GM23248 (cell line): ENCODE results near the gene NEXN.

Experiments
- EZH2 ChIP-seq: fragments of 200-600 bp; sonication (generic); IDR thresholded peaks from 2 replicates; pipeline ENCODE4 v1.6.1; 2018; ENCODE audit warnings: antibody characterized with exemption, mild to moderate bottlenecking; ENCODE audit not compliant: insufficient read depth, poor library complexity, severe bottlenecking
- EZH2phosphoT487 ChIP-seq: fragments of 200-600 bp; sonication (generic); IDR thresholded peaks from 2 replicates; pipeline ENCODE4 v1.6.1; 2018; ENCODE audit warnings: antibody characterized with exemption, moderate library complexity, mild to moderate bottlenecking, low read depth; ENCODE audit not compliant: insufficient read depth

GRCh38 chr1:77938651-77939050, 50.2 kb downstream of the NEXN start:
- TF ChIP-seq EZH2 (no peak), EZH2phosphoT487 (no peak)
